HG03280 (cell line): ENCODE measurements around the gene KBTBD12.

Source experiments
- ATAC-seq: cut with Tn5 transposase; IDR thresholded peaks from one replicate; pipeline ENCODE4 v1.9.1; 2021; ENCODE audit warnings: mild to moderate bottlenecking, moderate library complexity; ENCODE audit not compliant: unreplicated experiment

KBTBD12 gene

DNA sequence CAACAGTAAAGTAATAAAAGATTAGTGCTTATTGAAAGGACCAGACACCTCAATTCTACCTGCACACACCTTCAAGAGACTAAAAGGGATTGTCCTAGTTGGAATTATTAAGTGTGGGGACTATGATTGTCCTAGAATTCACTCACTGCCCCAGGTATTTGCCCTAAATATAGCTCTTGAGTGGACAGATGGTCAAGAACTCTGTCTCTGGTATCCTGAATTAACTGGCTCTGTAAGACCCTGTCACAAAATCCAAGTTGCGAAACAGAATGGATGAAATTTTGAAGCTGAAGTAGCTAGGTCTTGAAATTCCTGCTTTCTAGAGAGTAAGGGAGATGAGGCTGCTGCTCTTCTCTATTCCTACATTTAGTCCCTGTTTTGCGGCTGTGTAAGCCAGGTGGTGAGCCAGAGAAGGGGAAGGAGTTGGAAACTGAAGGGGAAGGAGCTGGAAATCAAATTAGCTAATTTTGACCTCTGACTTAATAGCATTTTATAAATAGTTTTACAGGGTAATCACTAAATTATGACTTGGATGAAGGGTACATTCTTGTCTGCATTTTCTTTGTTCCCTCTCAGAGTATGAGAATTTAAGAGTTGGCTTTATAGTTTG is 34.5 kb downstream of the KBTBD12 start:
- ATAC-seq: no peak

DNA sequence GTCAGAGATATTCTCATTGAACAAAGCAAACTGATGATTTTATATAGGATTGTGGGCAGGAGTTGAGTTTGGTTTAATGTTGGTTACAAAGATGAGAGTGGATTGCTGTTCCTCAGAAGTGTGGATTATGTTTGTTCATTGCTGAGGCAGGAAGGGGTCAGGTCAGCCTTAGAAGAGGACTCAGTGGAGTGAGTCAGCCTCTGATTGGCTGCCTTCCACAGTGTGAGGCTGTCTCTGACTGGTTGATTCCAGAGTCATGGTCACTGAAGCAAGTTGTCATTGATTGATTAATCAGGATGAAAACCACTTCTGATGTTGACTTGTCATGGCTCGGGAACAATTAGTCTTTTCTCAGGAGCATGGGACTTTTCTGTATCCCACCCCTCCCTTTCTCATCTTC is 36.2 kb downstream of the KBTBD12 start:
- ATAC-seq: no peak

DNA sequence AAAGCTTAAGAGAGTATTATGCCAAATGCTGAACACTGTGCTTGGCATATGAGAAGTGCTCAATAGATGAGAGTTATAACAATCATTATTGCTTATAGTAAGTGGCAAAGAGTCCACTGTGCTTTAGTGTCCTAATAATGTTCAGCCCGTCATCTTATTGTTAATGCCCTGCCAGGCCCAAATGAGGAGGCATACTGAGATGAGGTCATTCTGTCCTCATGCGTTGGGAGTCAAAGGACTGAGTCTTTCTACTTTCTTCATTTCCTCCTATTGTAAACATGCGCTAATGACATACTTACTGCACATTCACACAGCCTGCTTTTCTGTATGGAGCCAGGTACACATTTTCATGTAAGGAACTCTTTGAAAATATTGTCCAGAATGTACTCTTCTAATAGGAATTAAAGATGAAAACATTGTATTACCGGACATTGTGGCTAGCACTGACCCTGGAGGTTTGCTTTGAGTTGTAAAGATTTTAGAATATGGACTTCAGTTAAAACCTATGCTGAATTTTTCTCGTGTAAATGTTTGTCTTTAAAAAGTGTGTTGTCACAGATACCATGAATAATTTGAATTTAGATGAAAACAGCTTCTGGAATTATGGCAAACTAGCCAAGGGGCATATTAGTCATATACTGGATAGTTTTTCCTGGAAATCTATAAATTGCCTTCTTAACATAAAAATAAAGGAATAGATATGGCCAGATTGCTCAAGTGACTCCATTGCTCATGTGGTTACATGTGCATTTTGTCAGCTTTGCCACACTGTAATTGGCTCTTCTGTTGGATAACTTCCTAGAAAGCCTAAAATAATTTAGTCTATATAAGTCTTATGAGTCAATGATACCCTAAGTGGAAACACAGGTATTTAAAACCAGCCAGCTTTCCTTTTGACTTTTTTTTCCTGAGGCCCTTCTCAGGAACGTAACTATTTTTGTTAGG is 38.3 kb downstream of the KBTBD12 start:
- no peak for ATAC-seq

DNA sequence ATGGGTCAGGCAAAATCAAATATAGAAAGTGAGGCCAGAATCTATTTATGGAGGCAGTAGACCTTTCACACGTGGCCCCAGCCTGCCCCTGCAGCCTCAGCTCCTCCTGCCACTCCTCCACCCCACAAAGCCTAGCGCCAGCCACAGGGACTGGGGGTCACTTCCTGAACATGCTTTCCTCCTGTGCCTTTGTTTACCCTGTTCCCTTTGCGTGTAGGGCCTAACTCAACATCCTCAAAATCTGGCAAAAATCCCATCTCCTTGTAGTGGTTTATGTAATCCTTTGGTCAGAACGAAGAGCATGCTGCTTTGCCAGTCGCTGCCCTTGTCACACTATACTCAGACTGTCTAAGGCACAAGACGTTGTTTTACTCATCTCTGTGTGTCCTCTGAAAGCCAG is 39.6 kb downstream of the KBTBD12 start:
- ATAC-seq: no peak

DNA sequence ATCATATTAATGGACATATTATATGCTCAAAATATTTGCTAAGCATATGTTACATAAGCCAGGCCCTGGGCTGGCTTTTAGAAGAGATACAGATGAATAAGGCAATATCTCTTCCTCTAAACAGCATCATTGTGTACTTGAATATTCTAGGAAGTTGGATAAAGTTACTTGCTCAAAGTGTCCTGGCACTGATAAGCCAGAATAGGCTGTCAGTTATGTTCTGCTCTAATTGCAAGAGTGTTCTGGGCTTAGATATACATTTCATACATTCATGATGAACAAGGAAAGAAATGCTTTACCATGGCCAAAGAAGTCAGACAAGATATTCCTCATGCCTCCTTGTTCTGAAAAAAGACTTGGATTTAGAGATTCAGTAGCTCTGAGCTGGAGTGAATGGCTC is 40.7 kb downstream of the KBTBD12 start:
- no peak for ATAC-seq

DNA sequence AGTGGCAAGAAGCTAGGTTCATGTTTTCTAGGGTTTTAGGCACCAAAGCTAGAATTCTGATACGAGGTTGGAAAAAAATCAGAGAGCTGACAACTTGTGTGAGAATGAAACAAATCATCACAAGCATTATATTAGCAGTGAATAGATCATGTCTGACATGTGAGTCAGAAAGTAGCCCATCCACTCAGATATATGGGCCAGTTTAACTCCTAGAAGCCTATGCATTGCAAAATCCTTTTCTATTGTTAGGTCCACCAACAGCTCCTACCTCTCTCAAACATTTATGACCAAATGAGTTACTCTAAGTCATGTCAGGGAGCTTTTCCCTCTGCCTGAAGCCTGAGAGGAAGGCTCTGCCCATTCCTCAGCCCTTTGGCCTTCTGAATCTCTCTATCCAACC is 44.0 kb downstream of the KBTBD12 start:
- ATAC-seq: no peak

DNA sequence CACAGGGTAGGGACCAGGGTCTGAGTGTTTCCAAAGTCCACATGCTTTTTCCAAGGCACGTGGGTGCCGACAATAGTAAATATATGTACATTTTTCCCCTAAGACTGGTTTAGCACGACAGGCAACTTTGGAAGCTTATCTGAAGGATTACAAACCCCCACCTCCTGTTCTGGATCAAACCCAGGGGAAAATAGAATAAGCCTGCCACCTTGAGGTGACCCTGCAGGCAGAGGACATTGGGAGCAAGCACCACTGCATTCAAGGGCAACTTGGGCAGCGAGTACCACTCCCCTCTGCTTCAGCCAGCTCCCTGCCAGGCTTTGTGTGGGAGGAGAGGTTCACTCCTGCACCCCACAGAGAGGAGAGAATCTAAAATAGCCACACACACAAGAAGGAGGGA is 44.8 kb downstream of the KBTBD12 start:
- no peak for ATAC-seq

DNA sequence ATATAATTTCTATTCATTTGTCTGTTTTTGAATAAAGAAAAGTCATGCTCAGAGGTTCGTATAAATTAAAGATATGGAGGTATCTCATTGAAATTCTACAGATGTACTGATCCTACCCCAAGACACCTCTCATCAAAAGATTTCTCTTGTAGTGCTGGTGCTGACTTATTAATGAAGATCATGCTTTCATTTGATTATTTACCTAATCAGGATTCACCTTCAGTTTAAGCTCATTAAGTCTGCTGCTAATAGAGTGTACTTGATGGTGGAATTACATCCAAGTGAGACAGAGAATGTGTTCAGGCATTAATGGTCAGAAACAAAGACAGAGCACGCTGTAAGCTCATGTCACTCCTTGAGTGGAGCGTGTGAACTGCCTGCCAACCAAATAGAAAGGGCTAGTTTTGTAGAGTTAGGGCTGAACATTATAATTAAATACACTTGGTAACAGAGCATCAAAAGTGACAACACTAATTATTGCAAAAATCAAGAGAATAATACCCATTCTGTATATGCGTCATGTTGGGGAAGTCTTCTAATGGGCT is 45.5 kb downstream of the KBTBD12 start:
- no peak for ATAC-seq

DNA sequence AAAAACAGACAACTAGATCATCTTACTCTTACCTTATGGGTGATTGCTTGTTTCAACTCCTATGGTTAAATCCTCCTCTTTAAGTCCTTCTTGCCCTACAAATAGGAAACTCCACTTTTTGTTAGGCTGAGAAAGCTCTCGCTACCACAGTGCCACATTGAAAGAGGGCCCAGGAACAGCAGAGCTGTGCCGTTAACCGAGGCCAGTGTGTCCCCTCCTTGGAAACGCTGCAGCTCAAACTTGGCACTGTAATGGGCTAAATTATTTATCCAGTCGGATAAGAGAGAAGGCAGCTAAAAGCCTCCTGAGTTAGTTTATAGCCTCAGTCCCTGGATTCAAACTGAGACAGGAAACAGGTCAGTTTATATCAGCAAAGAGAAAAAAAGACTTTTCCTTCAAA is 46.1 kb downstream of the KBTBD12 start:
- ATAC-seq: no peak

DNA sequence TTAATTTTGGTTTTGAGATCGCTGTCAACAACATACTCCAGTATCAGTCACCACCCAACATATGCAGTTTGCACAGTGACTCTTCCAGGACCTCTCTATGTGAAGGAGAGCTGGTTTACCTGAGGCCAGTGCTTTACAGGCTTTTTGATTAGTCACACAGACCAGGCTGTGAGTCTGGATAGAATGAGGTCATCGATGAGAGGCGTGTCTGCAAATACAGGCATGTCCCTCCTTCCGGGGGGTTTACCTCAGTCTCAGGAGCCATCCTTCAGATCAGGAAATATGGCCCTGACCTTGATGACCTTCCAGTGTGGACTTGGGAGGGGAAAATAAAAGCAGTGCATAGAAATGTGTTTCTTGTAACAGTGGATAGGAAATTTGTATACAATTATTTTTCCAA is 46.9 kb downstream of the KBTBD12 start:
- no peak for ATAC-seq

DNA sequence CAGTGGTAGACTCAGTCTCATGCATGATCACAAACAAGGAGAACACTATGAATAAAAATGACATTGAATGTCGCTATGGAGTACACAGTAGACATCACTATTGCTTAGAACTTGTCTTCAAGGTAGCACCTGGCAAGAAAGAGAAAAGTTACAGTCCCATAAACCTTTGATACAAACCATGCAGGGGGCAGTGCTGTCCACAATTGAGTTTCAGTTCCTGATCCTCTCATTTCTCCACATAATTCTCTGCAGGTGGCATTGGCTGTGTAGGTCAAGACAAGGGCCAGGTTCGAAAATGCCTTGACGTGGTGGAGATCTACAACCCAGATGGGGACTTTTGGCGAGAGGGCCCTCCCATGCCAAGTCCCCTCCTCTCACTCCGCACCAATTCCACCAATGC is 47.9 kb downstream of the KBTBD12 start:
- ATAC-seq: no peak

DNA sequence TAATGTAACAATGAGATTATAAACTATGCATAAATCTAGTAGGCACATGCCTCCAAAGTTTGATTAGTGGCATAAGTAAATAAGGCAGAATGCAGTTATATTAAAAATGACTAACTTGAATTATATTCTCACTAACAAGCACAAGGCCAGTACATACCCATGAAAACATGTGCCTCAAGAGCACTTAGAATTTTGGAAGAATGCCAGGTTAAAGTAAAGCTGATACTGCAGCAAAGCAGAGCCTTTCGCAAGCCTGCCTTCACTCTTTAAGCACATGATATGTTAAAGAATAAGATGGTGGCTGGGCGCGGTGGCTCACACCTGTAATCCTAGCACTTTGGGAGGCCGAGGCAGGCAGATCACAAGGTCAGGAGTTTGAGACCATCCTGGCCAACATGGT is 49.0 kb downstream of the KBTBD12 start:
- ATAC-seq: no peak

DNA sequence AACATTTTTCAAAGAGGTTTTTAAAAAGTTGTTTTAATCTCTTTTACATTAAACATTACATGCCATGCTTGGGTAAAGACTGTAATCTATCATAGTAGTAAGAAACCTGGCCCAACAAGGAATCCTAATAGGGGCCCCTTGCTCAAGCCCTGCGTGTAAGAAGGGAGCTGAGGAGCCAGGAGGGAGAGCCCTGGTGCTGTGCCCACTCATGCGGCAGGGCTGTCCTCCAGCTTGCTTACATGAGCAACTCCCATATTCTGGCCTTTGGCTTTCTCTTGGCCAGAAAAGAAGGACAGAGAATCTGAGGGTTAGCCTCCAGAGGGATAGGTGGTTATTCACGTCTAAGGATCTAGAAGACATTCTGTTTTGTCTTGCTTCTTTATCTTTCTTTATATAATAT is 49.8 kb downstream of the KBTBD12 start:
- ATAC-seq: no peak

DNA sequence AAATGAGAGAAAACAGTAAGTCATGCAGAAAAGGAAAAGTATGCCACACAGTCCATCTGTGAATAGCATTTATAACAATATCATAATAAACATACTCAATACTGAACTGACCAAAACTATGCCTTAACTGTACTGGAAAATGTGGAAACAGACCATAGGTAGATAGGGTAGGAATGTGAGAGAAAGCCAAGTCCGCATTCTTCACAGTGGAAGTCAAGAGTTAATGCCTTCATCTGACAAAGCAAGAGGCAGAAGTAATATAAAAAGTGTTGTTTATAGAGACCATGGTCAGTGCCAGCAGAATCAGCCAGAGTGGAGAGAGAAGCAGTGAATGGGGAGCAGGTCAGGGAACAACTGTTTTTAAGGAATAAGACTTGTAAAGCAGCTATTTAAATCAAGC is 52.3 kb downstream of the KBTBD12 start:
- no peak for ATAC-seq

DNA sequence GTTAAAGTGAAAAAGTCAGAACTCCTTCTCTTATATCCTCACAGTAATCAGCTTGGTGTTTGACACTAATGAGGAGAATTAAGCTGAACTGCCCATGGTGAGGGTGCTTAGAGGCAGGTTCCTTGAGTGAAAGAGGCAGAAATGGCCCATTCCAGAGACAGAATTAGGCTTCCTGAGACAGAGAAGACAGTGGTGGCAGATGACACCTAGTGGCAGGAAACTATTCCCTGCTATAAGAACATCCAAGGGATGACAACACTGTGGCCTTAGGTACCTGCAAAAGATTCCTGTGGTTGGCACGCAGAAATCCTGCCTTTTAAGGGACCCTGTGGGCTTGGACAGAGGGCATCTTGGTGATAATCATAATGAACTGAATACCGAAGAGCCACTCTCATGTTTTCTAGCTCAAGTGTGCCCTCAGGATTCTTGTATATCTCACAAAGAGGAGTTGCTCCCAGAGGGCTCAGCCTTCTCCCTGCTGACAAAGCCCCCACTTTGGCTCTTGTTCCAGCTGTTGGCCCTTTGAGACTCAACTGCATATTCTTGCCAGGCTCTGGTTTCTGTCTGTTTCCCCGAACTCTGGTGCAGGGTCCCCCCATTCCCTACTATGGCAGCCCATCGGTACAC is 56.0 kb downstream of the KBTBD12 start:
- ATAC-seq: no peak

DNA sequence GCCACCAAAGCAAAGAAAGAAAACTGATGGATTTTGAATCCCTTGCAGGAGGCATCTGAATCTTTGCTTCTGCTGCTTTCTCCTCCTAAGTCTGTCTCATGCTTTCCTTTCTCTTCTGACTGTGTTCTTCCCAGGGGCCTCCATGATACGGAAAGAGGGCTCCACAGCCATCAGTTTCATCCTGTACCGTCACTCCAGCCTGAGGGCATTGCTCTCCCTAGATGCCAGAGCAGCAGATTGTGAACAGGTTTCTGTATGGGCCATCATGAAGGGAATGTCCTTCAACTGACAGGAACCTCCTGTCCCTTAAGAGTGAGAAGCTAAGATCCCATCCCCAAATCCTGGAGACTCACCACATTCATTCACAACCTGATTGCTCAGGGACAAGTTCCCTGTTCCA is 59.2 kb downstream of the KBTBD12 start:
- no peak for ATAC-seq

DNA sequence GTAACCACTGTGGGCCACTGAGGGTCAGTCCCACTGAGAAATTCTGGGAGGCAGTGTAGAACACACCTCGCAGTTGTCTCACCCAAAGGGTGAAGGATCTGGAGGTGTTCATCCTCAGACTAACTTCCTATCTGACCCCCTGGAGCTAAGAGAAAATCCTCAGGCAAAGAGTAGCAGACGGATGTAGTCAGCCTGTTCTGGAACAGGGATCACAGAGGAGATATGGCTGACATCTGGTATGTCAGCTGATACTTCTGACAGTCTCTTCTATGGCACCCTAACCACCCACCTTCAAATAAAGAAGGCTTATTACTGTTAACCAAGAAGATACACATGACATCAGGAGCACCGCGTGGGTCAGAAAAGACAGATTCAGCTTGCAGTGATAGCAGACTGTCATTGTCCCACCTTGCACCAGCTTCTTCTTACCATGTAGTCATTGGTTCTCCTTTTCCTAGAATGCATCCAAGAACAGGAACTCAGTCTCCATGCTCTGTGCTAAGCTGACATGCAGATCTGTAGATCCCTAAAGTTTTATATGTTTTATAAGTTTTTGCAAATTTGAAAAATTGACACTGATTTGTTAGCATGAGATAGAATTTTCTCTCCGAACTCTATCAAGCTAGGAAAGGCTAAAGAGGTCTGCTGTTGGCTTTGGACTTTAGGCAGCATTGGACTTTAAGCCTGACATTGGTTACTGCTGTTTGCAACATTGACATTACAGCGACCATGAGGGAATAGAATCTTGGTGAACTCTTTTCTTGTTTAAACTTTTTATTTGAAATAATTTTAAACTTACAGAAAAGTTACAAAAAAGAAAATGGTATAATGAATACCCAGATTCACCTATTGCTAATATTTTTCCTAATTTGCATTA is 60.4 kb downstream of the KBTBD12 start:
- no peak for ATAC-seq

DNA sequence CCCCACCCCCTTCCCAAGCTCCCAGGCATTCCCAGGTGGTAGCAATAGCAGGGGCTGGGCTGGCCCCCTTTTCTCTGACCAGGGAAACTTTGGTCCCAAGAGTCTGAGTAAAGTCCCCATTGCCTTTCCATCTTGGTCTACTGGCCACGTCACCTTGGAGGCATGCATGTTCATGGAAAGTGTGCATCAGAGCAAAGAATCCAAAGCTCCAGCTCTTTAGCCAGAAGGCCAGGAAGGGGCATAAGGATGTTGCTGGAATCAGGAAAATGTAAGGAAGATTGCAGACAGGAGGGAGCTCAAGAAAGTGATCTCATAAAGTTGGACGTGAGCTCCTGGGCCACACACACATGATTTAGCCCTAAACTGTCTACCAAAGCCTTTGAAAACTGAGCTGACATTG is 63.6 kb downstream of the KBTBD12 start:
- no peak for ATAC-seq

DNA sequence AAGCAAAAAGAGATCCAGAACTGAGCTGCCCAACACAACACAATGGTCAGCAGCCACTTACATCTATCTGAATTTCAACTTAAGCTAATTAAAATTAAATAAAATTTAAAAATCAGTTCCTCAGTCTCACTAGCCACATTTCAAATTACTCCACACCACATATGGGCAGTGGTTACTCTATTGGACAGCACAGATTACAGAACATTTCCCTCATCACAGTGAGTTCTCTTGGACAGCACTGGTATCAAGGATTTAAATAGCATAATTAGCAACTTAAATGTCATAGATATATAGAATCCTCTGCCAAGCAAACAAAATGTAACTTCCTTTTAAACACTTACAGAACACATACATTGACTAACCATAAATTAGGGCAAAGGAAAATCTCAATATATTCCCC is 64.4 kb downstream of the KBTBD12 start:
- no peak for ATAC-seq

DNA sequence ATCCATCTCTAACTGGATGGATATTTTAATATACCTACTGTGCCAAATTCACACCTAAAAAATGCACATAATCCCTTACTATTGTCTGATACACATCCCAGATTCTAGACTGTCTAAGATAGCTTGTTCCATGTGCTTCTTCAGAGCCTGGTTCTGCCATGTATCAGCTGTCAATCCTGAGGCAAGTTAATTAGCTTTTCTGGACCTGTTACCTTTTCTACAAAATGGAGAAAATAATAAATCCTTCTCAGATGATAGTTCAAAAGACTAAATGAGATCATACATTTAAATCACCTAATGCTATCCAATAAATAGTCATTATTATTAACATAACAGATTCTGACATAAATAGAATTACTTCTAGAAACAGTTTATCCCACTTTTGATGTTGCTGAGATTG is 66.1 kb downstream of the KBTBD12 start:
- no peak for ATAC-seq

DNA sequence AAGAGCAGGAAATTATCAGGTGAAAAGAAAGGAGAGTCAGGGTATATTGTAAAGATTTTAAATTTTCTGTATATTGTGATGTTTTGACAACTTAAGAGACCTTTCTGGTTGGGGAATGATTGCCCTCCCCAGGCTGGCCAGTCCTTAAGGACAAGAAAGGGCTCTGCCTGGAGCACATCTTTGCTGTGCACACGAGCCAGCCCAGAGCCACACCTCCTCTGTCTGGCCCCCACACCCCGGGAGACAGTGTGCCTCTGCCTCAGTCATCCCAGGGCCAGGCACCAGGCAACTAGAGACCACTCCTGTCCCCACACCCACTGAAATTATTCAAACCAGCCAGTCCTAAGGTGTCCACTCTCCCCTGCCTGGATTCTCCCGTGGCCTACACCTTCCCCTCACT is 67.1 kb downstream of the KBTBD12 start:
- ATAC-seq: no peak
